NCI-H1694 (cell line): ENCODE data around the gene NCAM2.

ENCODE experiments used
- DNase-seq: peaks from one replicate; lab custom pipeline; 2025; lab: John Stamatoyannopoulos, UW

The NCAM2 gene

DNA sequence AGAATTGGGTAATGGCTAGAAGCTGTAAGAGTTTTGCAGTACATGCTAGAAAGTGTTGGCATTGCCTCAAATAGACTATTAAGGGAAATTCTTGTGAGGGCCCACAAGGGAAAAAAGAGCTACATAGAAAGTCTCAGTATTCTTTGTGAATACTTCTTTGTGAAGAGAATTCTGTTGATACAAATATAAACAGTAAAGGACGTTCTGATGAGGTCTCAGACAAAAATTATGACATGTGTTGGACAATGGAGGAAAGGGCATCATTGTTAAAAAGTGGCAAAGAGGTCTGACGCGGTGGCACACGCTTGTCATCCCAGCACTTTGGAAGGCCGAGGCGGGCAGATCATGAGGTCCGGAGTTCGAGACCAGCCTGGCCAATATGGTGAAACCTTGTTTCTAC, 458.9 kb downstream of the NCAM2 start:
- no peak for DNase-seq

DNA sequence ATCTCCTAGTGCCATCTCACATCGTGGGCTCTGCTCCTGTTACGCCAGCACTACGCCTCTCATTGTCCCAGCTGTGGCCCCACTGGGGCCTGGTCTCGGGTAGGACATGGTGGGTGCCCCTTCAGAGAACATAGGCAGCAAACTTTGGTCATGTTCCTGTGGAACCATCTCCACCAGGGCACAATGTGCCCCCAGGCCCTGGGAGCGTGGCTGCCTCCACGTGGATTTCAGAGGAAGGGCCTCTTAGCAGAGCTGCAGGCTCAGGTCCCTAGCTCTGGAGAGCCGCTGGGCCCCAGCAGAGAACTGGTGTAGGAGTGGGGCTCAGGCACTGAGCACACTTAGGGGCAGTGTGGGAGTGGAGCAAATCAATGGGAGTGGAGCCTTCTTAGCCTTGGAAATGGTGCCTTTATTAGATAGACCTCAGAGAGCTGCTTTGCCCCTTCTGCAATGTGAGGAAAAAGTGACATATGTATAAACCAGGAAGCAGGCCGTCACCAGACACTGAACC, 460.0 kb downstream of the NCAM2 start:
- DNase-seq: no peak

DNA sequence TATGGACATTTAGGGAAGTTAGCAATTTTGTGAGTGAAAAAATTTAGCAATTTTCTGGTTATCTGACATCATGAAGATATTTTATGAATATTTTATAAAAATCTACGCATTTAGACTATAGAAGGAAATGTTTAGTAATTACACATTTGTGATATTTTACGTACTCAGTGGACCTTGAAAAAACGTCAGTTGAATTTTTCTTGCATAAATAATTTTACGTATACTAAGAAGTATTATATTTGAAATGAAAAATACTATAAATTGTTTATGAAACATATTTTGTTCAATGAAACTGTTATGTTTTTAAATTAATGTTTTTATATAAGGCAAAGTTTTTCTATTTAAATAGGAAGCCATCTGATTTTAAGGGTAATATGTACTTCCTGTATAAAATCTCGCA, 462.8 kb downstream of the NCAM2 start:
- no peak for DNase-seq

DNA sequence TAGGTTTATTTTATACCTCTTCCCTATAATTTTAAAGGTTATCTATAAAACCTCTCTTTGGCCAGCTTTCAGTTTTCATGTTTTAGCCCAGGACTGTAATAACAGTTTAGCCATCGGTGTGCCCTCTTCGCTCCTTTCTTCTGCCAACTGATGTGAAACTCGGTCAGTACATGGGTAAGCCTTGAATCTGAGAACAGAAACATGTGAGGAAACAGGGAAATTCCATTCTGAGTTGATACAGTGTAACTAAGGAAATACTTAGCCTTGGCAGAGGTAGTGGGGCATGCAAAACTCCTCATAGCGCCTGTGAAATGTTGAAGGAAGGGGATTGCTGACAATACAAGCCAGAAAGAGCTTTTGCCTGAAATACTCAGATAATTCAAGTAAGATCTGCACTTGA, 465.2 kb downstream of the NCAM2 start:
- no peak for DNase-seq

DNA sequence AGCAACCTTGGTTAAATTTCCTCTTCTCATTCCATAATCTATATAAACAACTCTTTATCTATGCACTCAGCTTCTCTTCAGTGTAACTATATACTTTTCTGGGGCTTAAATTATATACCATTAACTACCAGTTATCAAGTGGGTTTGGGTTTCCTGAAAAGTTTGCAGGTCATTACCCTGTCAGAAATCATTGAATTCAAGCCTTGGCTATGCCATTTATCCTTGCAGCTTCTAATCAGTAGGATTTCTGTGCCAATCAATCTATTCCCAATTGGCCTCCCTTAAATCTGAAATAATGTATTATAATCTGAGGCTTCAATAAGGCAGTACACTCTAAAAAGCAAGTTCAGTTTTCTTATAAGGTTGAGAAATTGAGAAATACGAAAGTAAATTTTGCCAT, 466.5 kb downstream of the NCAM2 start:
- DNase-seq: no peak

DNA sequence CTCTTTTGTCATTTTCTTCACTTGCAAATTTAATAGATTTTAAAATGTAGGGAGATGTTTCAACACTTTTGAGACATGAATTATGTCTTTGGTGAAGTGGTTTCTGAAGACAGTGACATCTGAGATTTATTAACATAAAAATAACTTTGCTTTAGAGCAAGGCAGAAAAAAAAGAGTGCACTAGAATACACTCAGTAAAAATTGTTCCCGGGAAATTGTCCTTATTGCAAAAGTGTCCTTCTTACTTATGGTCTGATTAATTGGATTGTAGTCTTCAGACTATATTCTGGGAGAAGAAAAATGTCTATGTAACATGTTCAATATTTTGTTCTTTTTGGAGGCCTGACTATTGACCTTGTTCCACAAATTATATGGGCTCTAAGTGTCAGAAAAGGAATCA, 468.5 kb downstream of the NCAM2 start:
- DNase-seq: no peak

DNA sequence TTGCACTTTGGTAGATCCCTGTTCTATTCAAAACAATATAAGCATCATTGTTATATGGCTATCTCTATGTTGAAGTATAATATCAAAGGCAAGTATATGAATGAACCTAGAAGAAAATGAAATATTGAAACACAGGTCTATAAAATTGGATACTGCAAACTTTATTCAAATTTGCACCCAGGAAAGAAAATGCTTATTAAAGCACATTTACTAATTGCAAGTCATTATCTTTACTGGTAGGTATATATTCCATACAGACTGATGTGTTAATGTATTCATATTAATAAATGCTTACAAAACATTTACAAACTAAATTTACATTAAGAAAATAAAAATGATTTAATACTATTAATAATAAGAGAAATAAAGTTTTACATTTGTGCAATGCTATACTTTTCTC, 469.8 kb downstream of the NCAM2 start:
- no peak for DNase-seq

DNA sequence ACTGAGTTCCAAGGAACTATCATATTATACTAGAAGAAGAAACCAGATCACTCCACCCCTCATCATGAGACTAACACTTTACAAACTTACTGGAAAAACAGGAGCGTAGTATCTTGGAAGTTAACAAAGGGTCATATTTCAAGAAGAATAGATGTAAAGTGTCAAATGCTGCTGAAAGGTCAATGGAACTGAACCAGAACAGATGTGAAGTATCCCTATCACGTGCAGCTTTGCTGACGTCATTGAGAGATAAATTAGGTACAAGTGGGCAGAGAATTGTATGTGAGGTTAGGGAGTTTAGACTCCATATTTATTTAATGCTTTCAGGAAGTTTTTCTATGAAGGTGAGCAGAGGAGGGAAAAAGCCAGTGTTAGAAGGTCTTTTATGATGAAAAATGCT, 483.0 kb downstream of the NCAM2 start:
- DNase-seq: no peak

DNA sequence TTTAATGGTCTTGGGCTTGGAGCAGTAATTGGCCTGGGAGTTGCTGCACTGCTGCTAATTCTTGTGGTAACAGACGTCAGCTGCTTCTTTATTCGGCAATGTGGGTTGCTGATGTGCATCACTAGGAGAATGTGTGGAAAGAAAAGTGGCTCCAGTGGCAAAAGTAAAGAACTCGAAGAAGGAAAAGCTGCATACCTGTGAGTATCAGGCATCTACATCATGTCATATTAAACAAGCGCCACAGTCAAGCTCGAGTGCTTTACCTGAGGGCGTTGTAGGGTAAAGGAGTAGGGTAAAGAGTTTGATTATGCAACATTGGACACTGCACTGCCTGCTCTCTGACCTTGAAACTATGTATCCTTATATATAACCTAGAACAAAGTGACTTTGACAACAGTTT, 510.6 kb downstream of the NCAM2 start:
- no peak for DNase-seq

DNA sequence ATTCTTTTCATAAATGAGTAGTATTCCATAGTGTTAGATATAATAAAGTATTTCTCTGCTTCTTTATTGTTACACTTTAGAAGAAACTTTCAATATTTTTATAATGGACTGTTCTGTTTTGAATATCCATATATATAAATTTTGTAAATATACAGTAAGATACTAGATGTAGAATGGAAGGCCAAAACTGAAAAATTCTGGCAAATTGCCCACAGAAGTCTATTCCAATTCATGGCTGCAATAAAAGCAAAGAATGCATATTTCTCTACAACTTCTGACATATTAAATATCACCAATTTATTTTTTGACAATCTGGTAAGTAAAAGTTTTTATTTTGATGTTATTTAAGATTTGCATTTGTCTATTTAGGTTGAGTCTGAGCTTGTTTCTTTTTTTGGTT, 532.5 kb downstream of the NCAM2 start:
- no peak for DNase-seq

DNA sequence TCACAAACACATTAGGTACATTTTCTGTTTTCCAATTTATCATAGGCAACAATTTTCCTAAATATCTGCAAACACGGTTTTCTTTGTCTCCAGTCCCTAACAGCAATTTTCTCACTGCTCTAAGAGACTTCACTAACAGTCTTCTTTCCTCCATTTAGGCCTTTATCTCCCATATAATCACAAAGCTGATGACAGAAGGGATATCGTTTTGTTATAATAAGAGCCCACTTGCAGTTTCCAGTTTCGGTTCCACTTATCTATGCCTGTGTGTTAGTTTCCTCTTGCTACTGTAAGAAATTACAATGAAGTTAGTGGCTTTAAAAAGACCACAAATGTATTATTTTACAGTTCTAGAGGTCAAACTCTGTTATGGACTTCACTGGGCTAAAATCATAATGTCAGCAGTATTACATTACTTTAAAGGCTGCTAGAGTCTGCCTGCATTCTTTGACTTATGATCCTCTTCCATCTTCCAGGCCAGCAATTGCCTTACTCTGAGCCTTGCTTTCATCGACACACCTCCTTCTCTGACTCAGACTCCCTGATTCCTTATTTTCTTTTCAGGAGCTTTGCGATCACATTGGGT, 549.3 kb downstream of the NCAM2 start:
- no peak for DNase-seq

DNA sequence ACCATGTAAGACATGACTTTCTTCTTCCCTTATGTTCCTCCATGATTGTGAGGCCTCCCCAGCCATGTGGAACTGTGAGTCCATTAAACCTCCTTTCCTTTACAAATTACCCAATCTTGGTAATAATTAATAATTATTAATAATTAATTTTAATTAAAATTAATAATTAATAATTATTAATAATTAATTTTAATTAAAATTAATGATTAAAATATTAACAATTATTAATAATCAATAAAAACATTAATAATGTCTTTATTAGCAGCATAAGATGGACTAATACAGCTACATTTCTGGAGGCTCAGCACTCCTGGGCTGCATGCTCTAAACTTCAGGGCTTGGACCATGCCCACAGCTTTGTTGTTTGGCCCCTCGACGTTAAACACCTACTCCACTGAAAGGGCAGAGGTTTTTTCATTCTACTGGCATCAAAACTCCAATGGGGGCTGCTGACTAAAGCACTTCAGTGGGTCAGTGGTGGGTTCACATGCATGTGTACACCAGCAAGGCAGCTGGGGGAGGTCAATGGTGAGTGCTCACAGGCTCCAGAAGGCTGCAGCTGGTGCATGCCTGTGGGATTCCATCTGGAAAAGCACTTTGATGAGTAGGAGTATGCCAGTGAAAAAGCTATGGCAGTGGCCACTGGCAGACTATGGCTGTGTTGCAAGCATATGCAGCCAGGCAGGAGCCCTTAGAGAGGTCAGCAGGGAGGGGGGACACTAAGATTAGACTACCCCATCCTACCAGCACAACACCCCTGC, 561.3 kb downstream of the NCAM2 start:
- DNase-seq: no peak
